Stomach (tissue), 9 donors: Measurements from ENCODE around the gene ACP1. TPM values are rescaled to one million over a fixed set of nuclear protein-coding genes. Genes with fewer than 3 reads are reported as not detected.

ENCODE experiments used
- DNase-seq, 2 donors: peaks; one replicate each; pipeline versions ENCODE4 v3.0.0 to v3.0.0-alpha.2; 2013 to 2019
- H3K27ac ChIP-seq, 5 donors: fragments of 200-600 bp in 4 of 5; sonication (generic) in 4 of 5; one replicate each; pipeline ENCODE4 v1.5.1; 2013 to 2019; ENCODE audit warnings: mild to moderate bottlenecking in 1 of 5, moderate library complexity in 1 of 5
- H3K27me3 ChIP-seq, 3 donors: fragments of 200-600 bp; sonication (generic); one replicate each; pipeline ENCODE4 v1.5.1; 2017 to 2019; ENCODE audit warnings: mixed run types in 1 of 3
- H3K36me3 ChIP-seq, 4 donors: fragments of 200-600 bp; sonication (generic); 1 replicate in 3 of 4; 2 replicates in 1 of 4; pipeline ENCODE4 v1.5.1; 2016 to 2019
- H3K4me1 ChIP-seq, 4 donors: fragments of 200-600 bp; sonication (generic); one replicate each; pipeline ENCODE4 v1.5.1; 2016 to 2019
- H3K4me3 ChIP-seq, 4 donors: fragments of 200-600 bp; sonication (generic) in 3 of 4; one replicate each; pipeline ENCODE4 v1.5.1; 2016 to 2019; ENCODE audit warnings: mild to moderate bottlenecking in 1 of 4
- H3K9me3 ChIP-seq, 4 donors: fragments of 200-600 bp; sonication (generic); one replicate each; pipeline ENCODE4 v1.5.1; 2016 to 2019
- CTCF ChIP-seq, 7 experiments: fragments of 450-650 bp in 4 of 7; fragments of 200-600 bp in 3 of 7; sonication (generic) in 3 of 7; IDR thresholded peaks; one replicate each; pipeline ENCODE4 v1.5.1; 2016 to 2019; ENCODE audit warnings: antibody characterized with exemption in 7 of 7, control low read depth in 2 of 7, mild to moderate bottlenecking in 1 of 7
- EP300 ChIP-seq: sonication (generic); formaldehyde crosslinking; IDR thresholded peaks from one replicate; pipeline ENCODE4 v1.6.1; 2017; ENCODE audit warnings: antibody characterized with exemption
- POLR2A ChIP-seq, 4 donors: fragments of 450-650 bp; IDR thresholded peaks; one replicate each; pipeline ENCODE4 v1.6.1; 2016; ENCODE audit warnings: antibody characterized with exemption in 4 of 4, control low read depth in 2 of 4, mild to moderate bottlenecking in 1 of 4, moderate library complexity in 1 of 4
- POLR2AphosphoS5 ChIP-seq, 3 donors: sonication (generic); formaldehyde crosslinking; IDR thresholded peaks; one replicate each; pipeline ENCODE4 v1.6.1; 2016; ENCODE audit warnings: antibody characterized with exemption in 3 of 3
- WGBS, 5 donors: extraction: QIAGEN DNeasy Blood & Tissue Kit in 3 of 5; methylation state at CpG; one replicate each; pipeline versions ENCODE4 v1.1.5 to v1.1.7; 2013 to 2018; 5-methylcytosine and 5-hydroxymethylcytosine counted together
- intact Hi-C: fragments of 100-400 bp; cut with DNase I; formaldehyde crosslinking; loops from one replicate; pipeline ENCODE4 v1.15.1; 2023; ENCODE audit warnings: low total_unique reads
- polyA plus RNA-seq, 3 donors: library from polyadenylated mRNA; stranded (reverse); fragments of 200-250 nt; gene quantifications; one replicate each; pipeline ENCODE4 v1.2.3, GENCODE V29; 2013
- total RNA-seq, 5 donors: library from RNA; depleted of rRNA; stranded (reverse); fragments of >200 nt; gene quantifications; one replicate each; pipeline versions ENCODE4 v1.1.0 to v1.2.3, GENCODE V29; 2014 to 2016
- donor health status: healthy with polysubstance abuse.
- donor health status: Bipolar disorder and iron deficiency.
- donor health status: healthy.

The ACP1 gene
- total and polyA plus RNA-seq, 8 donors, result 21.1 to 183 (median 87.5) TPM

- Histone ChIP-seq H3K4me1 (no peaks in the 10 kb centered on the region), H3K4me3 (no peak overlapping the region), H3K27me3 (peaks cover 0 to 15% (median 5%) of the 10 kb centered on the region in 3 donors), H3K27ac (no peak overlapping the region), H3K9me3 (no peaks in the 10 kb centered on the region), H3K36me3 (no peaks in the 10 kb centered on the region)
- WGBS, 5 donors, result 63 to 76% (median 68%) methylated on average over 27 of the region's 27 CpGs
- intact Hi-C loops, result no loop called here
- no peak for DNase-seq
- TF ChIP-seq POLR2A (IDR thresholded peaks at IDR 0.05), result no peak
- no peak for TF ChIP-seq POLR2AphosphoS5 (IDR thresholded peaks at IDR 0.05)
- TF ChIP-seq CTCF (IDR thresholded peaks at IDR 0.05), result no peak
- no peak for TF ChIP-seq EP300
These were observed 53.0 kb downstream of the ACP1 start for GRCh38 chr2:317501-318424.

- no peak for DNase-seq
- no peaks in the 10 kb centered on the region for H3K36me3 ChIP-seq
- H3K9me3 ChIP-seq, result no peaks in the 10 kb centered on the region
- no peak overlapping the region for H3K4me3 ChIP-seq
- TF ChIP-seq POLR2AphosphoS5 (IDR thresholded peaks at IDR 0.05), result no peak
- no peak for TF ChIP-seq POLR2A (IDR thresholded peaks at IDR 0.05)
- TF ChIP-seq EP300, result no peak
- no peak for TF ChIP-seq CTCF (IDR thresholded peaks at IDR 0.05)
- H3K27me3 ChIP-seq, result peaks cover 0 to 10% (median 5%) of the 10 kb centered on the region in 3 donors
- WGBS, 5 donors, result 85 to 94% (median 91%) methylated on average over 33 to 34 of the region's 34 CpGs
- H3K4me1 ChIP-seq, result no peaks in the 10 kb centered on the region
- intact Hi-C loops, result no loop called here
- H3K27ac ChIP-seq, result no peak overlapping the region
These were observed 54.4 kb downstream of the ACP1 start for GRCh38 chr2:319059-319600.

GRCh38 chr2:320561-320960, 55.8 kb downstream of the ACP1 start:
- Histone ChIP-seq H3K4me3 (no peak overlapping the region), H3K36me3 (no peaks in the 10 kb centered on the region), H3K27me3 (no peaks in the 10 kb centered on the region), H3K4me1 (no peaks in the 10 kb centered on the region), H3K9me3 (no peaks in the 10 kb centered on the region), H3K27ac (no peak overlapping the region)
- WGBS, 5 donors, result 86 to 95% (median 92%) methylated on average over 4 of the region's 4 CpGs
- TF ChIP-seq EP300 (no peak), POLR2AphosphoS5 (IDR thresholded peaks at IDR 0.05) (no peak), POLR2A (IDR thresholded peaks at IDR 0.05) (no peak), CTCF (IDR thresholded peaks at IDR 0.05) (no peak)
- intact Hi-C loops, result no loop called here
- DNase-seq, result no peak

GRCh38 chr2:322326-322725, 57.6 kb downstream of the ACP1 start:
- TF ChIP-seq EP300 (no peak), POLR2AphosphoS5 (IDR thresholded peaks at IDR 0.05) (no peak), CTCF (IDR thresholded peaks at IDR 0.05) (no peak), POLR2A (IDR thresholded peaks at IDR 0.05) (no peak)
- no peaks in the 10 kb centered on the region for H3K4me1 ChIP-seq
- no peak for DNase-seq

More at GRCh38 chr2:322326-322725, 57.6 kb downstream of the ACP1 start:
- Histone ChIP-seq H3K9me3 (peaks cover 0 to 5% (median 0%) of the 10 kb centered on the region in 4 donors), H3K27me3 (no peaks in the 10 kb centered on the region), H3K36me3 (no peaks in the 10 kb centered on the region), H3K4me3 (no peak overlapping the region), H3K27ac (no peak overlapping the region)
- intact Hi-C loops, result no loop called here
- WGBS, 5 donors, result 73 to 78% (median 78%) methylated on average over 10 of the region's 10 CpGs
